Activated CD8-positive, alpha-beta memory T cell treated with anti-CD3 and anti-CD28 coated beads, Interleukin-2, amount 50 U/mL, for 48 hours (primary cell): Measurements from ENCODE around the gene DDX19B.
"Not testable (repeated sequence)": the region's sequence is repeated elsewhere in the genome, so short reads cannot be mapped to it uniquely, and the experiment has no call there.

Experiments
- DNase-seq: peaks from one replicate; pipeline ENCODE4 v3.0.0-alpha.2; 2020

Gene DDX19B

GRCh38 chr16:70364399-70364798, 65.4 kb downstream of the DDX19B start:
- DNase-seq = no peak

GRCh38 chr16:70370145-70370544, 71.2 kb downstream of the DDX19B start:
- not testable (repeated sequence) for DNase-seq

- DNase-seq = no peak
These were observed 71.9 kb downstream of the DDX19B start for GRCh38 chr16:70370924-70371323.

- DNase-seq = no peak
These were observed 74.1 kb downstream of the DDX19B start for GRCh38 chr16:70372921-70373728.

- no peak for DNase-seq
These were observed 75.2 kb downstream of the DDX19B start for GRCh38 chr16:70374213-70374612.

GRCh38 chr16:70375636-70376611, 76.9 kb downstream of the DDX19B start:
- DNase-seq = no peak

GRCh38 chr16:70377782-70378181, 78.8 kb downstream of the DDX19B start:
- no peak for DNase-seq

GRCh38 chr16:70378869-70379493, 80.0 kb downstream of the DDX19B start:
- no peak for DNase-seq

- DNase-seq = peak; percentile 89
These were observed 81.4 kb downstream of the DDX19B start for GRCh38 chr16:70380248-70380918.

- DNase-seq = peak; percentile 96
These were observed 82.1 kb downstream of the DDX19B start for GRCh38 chr16:70380919-70381603.

- DNase-seq = no peak
These were observed 82.8 kb downstream of the DDX19B start for GRCh38 chr16:70381604-70382342.

- DNase-seq = no peak
These were observed 84.5 kb downstream of the DDX19B start for GRCh38 chr16:70383421-70383960.
